A549 (cell line): ENCODE results near the gene PUS3. TPM values are rescaled to one million over a fixed set of nuclear protein-coding genes. Genes with fewer than 3 reads are reported as not detected.

Experiments used
- ATAC-seq, 2 experiments: fragments of 200-7000 bp in 1 of 2; fragments of >200 bp in 1 of 2; cut with Nextera tagmentation in 1 of 2; cut with Tn5 transposase in 1 of 2; 3 replicates each; pipeline versions ENCODE4 v1.8.0 to v1.9.1; 2018 to 2020; ENCODE audit warnings: mild to moderate bottlenecking in 1 of 2, moderate library complexity in 1 of 2
- CTCF ChIA-PET: fragments of 300-600 bp; sonication (Branson Sonifier 250); formaldehyde crosslinking; extraction: SDS; loops from one replicate; lab custom pipeline; 2021; ENCODE audit warnings: antibody characterized with exemption, inconsistent platforms; lab: Yijun Ruan, JAX
- POLR2A ChIA-PET: fragments of 350-600 bp; formaldehyde crosslinking; extraction: SDS; loops from one replicate; lab custom pipeline; 2021; ENCODE audit warnings: antibody characterized with exemption, inconsistent platforms; lab: Yijun Ruan, JAX
- DNase-seq, 2 experiments: peaks; one replicate each; pipeline versions ENCODE4 v3.0.0 to v3.0.0-alpha.2; 2011 to 2016; ENCODE audit warnings: low read depth in 1 of 2, low spot score in 1 of 2
- FAIRE-seq: peaks from 2 replicates; lab custom pipeline; 2011; peaks lifted over from hg19 to GRCh38; lab: Jason Lieb, UNC
- H3K27ac ChIP-seq, 2 experiments: fragments of >200 bp; sonication (Bioruptor Twin); formaldehyde crosslinking; 3 replicates each; pipeline ENCODE4 v1.5.1; 2016 to 2017
- H3K4me1 ChIP-seq: fragments of >200 bp; sonication (Bioruptor Twin); formaldehyde crosslinking; 3 replicates; pipeline ENCODE4 v1.6.1; 2016
- H3K4me2 ChIP-seq: fragments of >200 bp; sonication (Bioruptor Twin); formaldehyde crosslinking; 3 replicates; pipeline ENCODE4 v1.6.1; 2016
- H3K4me3 ChIP-seq: fragments of >200 bp; sonication (Bioruptor Twin); formaldehyde crosslinking; 3 replicates; pipeline ENCODE4 v1.5.1; 2016
- H3K9me3 ChIP-seq: fragments of >200 bp; sonication (Bioruptor Twin); formaldehyde crosslinking; 3 replicates; pipeline ENCODE4 v1.6.1; 2016
- CBX8 ChIP-seq: fragments of 200-600 bp; sonication (generic); IDR thresholded peaks from 2 replicates; pipeline ENCODE4 v1.6.1; 2016
- CEBPB ChIP-seq, 2 experiments: fragments of >200 bp in 1 of 2; sonication (Bioruptor Twin) in 1 of 2; formaldehyde crosslinking in 1 of 2; IDR thresholded peaks; 2 replicates each; pipeline ENCODE4 v1.6.1; 2012 to 2016
- CHD2 ChIP-seq: fragments of 150-350 bp; IDR thresholded peaks from 2 replicates; pipeline ENCODE4 v1.6.1; 2014; ENCODE audit warnings: low read length; ENCODE audit not compliant: partially characterized antibody
- CHD4 ChIP-seq: fragments of 200-600 bp; sonication (generic); IDR thresholded peaks from 2 replicates; pipeline ENCODE4 v1.6.1; 2016; ENCODE audit warnings: antibody characterized with exemption, mild to moderate bottlenecking, borderline replicate concordance
- EHF ChIP-seq: fragments of 250-450 bp; sonication (Bioruptor Pico); IDR thresholded peaks from 2 replicates; pipeline ENCODE4 v1.5.0; 2020; ENCODE audit warnings: mild to moderate bottlenecking
- GATA3 ChIP-seq: IDR thresholded peaks from 2 replicates; pipeline ENCODE4 v1.6.1; 2012; ENCODE audit warnings: borderline replicate concordance
- HMGXB4 ChIP-seq: fragments of 250-450 bp; sonication (Bioruptor Pico); IDR thresholded peaks from 2 replicates; pipeline ENCODE4 v1.5.0; 2021; ENCODE audit warnings: mild to moderate bottlenecking, moderate library complexity, borderline replicate concordance
- HOXB13 ChIP-seq: fragments of 250-450 bp; sonication (Bioruptor Pico); IDR thresholded peaks from 2 replicates; pipeline ENCODE4 v1.5.0; 2020; ENCODE audit warnings: low read depth, mild to moderate bottlenecking, moderate library complexity
- HOXB5 ChIP-seq: fragments of 250-450 bp; sonication (Bioruptor Pico); IDR thresholded peaks from 2 replicates; pipeline ENCODE4 v1.5.0; 2020; ENCODE audit warnings: mild to moderate bottlenecking, moderate library complexity
- JUNB ChIP-seq: fragments of >200 bp; sonication (Bioruptor Twin); formaldehyde crosslinking; IDR thresholded peaks from 2 replicates; pipeline ENCODE4 v1.6.1; 2016
- MAFK ChIP-seq: fragments of 450-650 bp; IDR thresholded peaks from 2 replicates; pipeline ENCODE4 v1.6.1; 2014; ENCODE audit not compliant: partially characterized antibody
- MYC ChIP-seq: IDR thresholded peaks from 2 replicates; pipeline ENCODE4 v1.6.1; 2012; ENCODE audit warnings: mild to moderate bottlenecking, inconsistent platforms, low read length, improper control_type of control experiment, borderline replicate concordance
- REST ChIP-seq: fragments of 200-600 bp; sonication (generic); IDR thresholded peaks from 2 replicates; pipeline ENCODE4 v1.6.1; 2016; ENCODE audit warnings: antibody characterized with exemption, mild to moderate bottlenecking, moderate library complexity
- RFX5 ChIP-seq: fragments of 450-650 bp; IDR thresholded peaks from 2 replicates; pipeline ENCODE4 v1.7.1; 2014; ENCODE audit warnings: antibody characterized with exemption, mild to moderate bottlenecking, moderate library complexity
- RNF2 ChIP-seq: fragments of 200-600 bp; sonication (generic); IDR thresholded peaks from 2 replicates; pipeline ENCODE4 v1.6.1; 2016; ENCODE audit warnings: low read depth, mild to moderate bottlenecking, antibody characterized with exemption, moderate library complexity, borderline replicate concordance
- SMC3 ChIP-seq: fragments of >200 bp; sonication (Bioruptor Twin); formaldehyde crosslinking; IDR thresholded peaks from 3 replicates; pipeline ENCODE4 v1.6.1; 2018; ENCODE audit warnings: inconsistent platforms
- SREBF2 ChIP-seq: fragments of 450-650 bp; IDR thresholded peaks from 2 replicates; pipeline ENCODE4 v1.6.1; 2014; ENCODE audit warnings: mild to moderate bottlenecking, moderate library complexity
- USF2 ChIP-seq: fragments of 450-650 bp; IDR thresholded peaks from 2 replicates; pipeline ENCODE4 v1.6.1; 2014; ENCODE audit warnings: antibody characterized with exemption
- ZFP36 ChIP-seq: fragments of 450-650 bp; IDR thresholded peaks from 2 replicates; pipeline ENCODE4 v1.6.1; 2014; ENCODE audit warnings: borderline replicate concordance; ENCODE audit not compliant: partially characterized antibody
- ZSCAN20 ChIP-seq: fragments of 250-450 bp; sonication (Bioruptor Pico); IDR thresholded peaks from 2 replicates; pipeline ENCODE4 v1.8.0; 2022; ENCODE audit warnings: mild to moderate bottlenecking, moderate library complexity
- WGBS: methylation state at CpG from one replicate; pipeline ENCODE4 v1.1.6; 2017; ENCODE audit errors: missing lambda C conversion rate; 5-methylcytosine and 5-hydroxymethylcytosine counted together
- polyA plus RNA-seq, 4 experiments: library from polyadenylated mRNA; depleted of rRNA in 3 of 4; stranded (reverse); fragments of >200 nt; fragmentation: RNase III in 1 of 4; extraction: RNeasy Plus Mini Kit Qiagen cat#74134 plus additional on column Dnase treatment in 1 of 4; gene quantifications; 2 replicates in 3 of 4; 3 replicates in 1 of 4; pipeline ENCODE4 v1.2.3, GENCODE V29; 2011 to 2017

Gene PUS3
- polyA plus RNA-seq, 2 of the 4 experiments (the other 2 are of a cell fraction), result 5.0 to 8.0 TPM

- TF ChIP-seq CHD4 (no peak), RNF2 (peak; percentile 53; the same call in 1 of the 2 replicates), HOXB13 (CRISPR knock-in tag) (peak; percentile 50; the same call in 1 of the 2 replicates), HOXB5 (CRISPR knock-in tag) (peak; percentile 76), ZFP36 (no peak), JUNB (no peak), CBX8 (no peak), CHD2 (no peak), GATA3 (0 out of 2 replicates have a peak, but pooled peaks have one; percentile 27), SREBF2 (no peak), RFX5 (0 out of 2 replicates have a peak, but pooled peaks have one; percentile 11), REST (no peak), CEBPB (IDR thresholded peaks at IDR 0.05) (no peak), ZSCAN20 (CRISPR knock-in tag) (no peak), EHF (CRISPR knock-in tag) (0 out of 2 replicates have a peak, but pooled peaks have one; percentile 18), SMC3 (no peak)
- TF ChIP-seq, all 56 proteins: peak for 6
- Histone ChIP-seq H3K4me1 (peaks cover 26% of the 10 kb centered on the region), H3K27ac (peak overlapping the region; percentile 95 to 99), H3K4me2 (peak overlapping the region; percentile 86), H3K4me3 (peak overlapping the region; percentile 79), H3K9me3 (no peaks in the 10 kb centered on the region)
- DNase-seq, result peak in 1 of 2 experiments; percentile 67
- 5% methylated on average over 8 of the region's 24 CpGs for WGBS
- ATAC-seq, result peak; percentile 73 to 80
- ChIA-PET CTCF (no interaction called here), POLR2A (interaction anchor here (0.6 to 2.1 kb wide), 12 partner anchors 12 to 744 kb away, joined by 3 to 21 read pairs (median 4); partner anchors contain the start of genes EI24, PUS3 and STT3A)
- FAIRE-seq, result no peak
Observed at GRCh38 chr11:125886997-125887372, 16.0 kb downstream of the PUS3 start.

GRCh38 chr11:125883375-125883774 lies 19.6 kb downstream of the PUS3 start:
- FAIRE-seq (no peak), ATAC-seq (no peak), DNase-seq (no peak)
- Histone ChIP-seq H3K4me2 (no peak overlapping the region), H3K27ac (no peak overlapping the region), H3K9me3 (no peaks in the 10 kb centered on the region), H3K4me1 (peaks cover 5% of the 10 kb centered on the region; the same call in 1 of the 3 replicates), H3K4me3 (no peak overlapping the region)
- 63% methylated on average over 8 of the region's 8 CpGs for WGBS
- CTCF ChIA-PET, result no interaction called here
- POLR2A ChIA-PET, result no interaction called here
- TF ChIP-seq MAFK (no peak), GATA3 (no peak), MYC (no peak), HMGXB4 (CRISPR knock-in tag) (no peak), USF2 (no peak)
